GM19438 (cell line): ENCODE data around the gene ZNF438.
"Not testable (repeated sequence)": the region's sequence is repeated elsewhere in the genome, so short reads cannot be mapped to it uniquely, and the experiment has no call there.

Experiments
- ATAC-seq: cut with Tn5 transposase; IDR thresholded peaks from one replicate; pipeline ENCODE4 v1.9.1; 2021; ENCODE audit warnings: low read depth; ENCODE audit not compliant: unreplicated experiment

ZNF438 gene

DNA sequence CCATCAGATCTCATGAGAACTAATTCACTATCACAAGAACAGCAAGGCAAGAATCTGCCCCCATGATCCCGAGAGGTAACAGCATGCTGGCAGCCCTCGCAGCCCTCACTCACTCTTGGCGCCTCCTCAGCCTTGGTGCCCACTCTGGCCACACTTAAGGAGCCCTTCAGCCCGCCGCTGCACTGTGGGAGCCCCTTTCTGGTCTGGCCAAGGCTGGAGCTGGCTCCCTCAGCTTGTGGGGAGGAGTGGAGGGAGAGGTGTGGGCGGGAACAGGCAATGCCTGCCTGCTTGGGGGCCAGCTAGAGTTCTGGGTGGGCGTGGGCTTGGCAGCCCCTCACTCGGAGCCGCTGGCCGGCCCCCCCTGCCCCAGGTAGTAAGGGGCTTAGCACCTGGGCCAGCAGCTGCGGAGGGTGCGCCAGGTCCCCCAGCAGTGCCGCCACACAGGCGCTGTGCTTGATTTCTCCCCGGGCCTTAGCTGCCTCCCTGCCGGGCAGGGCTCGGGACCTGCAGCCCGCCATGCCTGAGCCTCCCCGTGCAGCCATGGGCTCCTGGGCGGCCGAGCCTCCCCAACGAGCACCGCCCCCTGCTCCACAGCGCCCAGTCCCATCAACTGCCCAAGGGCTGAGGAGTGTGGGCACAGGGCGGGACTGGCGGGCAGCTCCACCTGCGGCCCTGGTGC lies 24.0 kb upstream of the ZNF438 start:
- ATAC-seq: no peak

DNA sequence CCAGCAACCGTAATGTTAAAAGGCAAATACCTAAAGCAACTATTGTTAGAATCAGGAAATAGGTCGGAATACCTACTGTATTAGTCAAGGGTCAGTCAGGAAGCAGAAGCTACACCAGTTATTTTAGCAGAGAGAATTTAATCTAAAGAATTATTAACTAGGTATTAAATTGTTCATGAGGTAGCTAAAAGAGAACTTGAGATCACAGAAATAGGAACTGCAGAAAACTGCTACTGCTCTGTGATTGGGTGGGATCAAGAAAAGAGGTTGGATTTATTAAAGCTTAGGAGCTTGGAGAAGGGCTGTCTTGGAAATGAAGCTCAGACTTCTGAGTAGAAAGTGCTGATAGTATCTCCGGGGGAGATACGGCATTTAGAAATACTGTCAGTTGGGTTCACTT lies 20.0 kb upstream of the ZNF438 start:
- ATAC-seq: no peak

DNA sequence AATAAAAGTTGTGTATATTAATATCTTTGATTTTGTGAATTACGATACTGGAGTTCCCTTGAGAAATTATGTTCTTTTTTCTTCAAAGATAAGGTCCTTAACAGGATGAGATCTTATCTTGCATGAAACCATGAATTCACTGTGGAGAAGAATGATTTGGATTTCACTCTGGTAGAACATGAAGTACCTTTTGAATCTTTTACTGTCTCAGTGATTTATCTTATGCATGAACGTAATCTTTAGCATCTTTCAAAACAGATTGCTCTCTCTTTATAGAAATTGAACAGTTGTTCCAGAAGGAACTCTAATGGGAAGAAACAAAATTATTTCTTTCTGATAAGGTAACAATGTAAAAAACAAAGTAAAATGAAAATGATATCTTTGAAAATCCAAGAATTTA lies 11.0 kb upstream of the ZNF438 start:
- ATAC-seq: no peak

DNA sequence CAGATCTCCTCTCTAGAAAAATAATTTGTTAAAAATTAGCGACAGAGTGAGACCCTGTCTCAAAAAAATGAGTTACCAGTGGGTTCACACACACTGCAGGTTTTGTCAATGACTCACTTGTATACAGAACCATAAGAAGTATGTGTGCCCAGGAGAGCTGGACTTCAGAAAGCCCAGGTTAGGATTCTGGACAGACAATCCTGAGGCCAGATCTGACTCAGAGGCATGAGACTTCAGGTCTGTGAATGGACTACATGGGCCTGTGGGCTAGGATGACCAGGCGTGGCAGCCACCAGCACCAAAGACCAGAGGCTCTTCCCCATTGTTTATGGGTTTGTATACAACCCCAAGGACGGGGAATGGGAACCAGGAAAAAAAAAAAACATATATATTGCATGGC lies 9.3 kb upstream of the ZNF438 start:
- ATAC-seq: no peak

DNA sequence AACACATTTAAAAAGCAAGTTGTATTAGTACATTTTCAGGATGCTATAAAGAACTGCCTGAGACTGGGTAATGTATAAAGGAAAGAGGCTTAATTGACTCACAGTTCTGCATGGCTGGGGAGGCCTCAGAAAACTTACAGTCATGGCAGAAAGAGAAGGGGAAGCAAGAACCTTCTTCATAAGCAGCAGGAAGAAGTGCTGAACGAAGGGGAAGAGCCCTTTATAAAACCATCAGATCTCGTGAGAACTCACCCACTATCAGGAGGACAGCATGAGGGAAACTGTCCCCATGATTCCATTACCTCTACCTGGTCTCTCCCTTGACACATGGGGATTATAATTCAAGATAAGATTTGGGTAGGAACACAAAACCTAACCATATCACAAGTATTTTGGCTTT lies 7.3 kb upstream of the ZNF438 start:
- not testable (repeated sequence) for ATAC-seq

DNA sequence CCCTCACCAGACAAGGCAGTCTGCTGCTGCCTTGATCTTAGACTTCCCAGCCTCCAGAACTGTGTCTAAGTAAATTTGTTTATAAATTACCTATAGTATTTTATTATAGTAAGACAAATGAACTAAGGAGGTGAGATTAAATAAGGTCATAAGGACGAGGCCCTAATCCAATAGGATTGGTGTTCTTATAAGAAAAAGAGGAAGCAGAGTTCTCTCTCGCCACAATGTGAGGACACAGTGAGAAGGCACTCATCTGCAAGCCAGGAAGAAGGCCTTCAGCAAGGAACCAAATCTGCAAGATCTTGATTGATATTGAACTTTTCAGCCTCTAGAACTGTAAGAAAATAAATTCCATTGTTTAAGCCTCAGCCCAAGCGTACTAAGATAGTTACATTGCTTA lies 6.1 kb upstream of the ZNF438 start:
- no peak for ATAC-seq

DNA sequence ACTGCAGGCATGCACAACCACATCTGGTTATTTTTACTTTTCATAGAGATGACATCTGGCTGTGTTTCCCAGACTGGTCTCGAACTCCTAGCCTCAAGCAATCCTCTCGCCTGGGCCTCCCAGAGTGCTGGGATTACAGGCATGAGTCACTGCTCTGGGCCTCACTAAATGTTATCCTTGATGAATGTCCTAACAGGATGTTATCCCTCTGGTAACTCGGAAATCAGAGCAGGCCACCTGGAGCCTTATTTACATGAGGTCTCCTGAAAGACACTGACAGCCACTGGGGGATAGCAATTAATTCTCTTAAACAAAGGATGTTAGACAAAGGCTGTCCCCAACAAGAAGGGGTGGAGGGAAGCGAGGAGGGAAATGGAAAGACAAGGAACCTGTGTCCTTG lies 4.5 kb upstream of the ZNF438 start:
- ATAC-seq: no peak

DNA sequence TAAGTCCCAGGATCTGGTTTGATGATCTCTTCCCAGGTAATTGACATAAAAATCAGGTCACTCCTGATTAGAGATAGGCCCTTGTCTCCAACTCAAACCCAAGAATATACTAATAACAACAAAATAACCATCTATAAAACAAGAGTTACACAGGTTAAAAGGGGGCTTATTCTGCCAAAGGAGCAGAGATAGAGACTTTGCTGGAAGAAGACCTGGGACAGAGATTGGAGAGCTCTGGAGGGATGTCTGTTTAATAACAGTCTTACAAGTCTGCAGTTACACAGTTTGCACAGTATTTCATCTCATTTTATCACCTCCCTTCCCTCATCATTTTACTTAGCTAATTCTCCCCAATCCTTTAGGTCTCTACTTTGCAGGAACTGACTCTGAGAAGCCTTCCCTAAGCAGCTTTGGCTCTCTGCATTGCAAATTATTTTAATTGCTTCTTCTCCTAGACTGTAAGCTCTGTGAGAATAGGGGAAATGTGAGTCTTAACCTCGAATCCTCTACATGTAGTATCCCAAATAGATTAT lies 3.7 kb upstream of the ZNF438 start:
- no peak for ATAC-seq

DNA sequence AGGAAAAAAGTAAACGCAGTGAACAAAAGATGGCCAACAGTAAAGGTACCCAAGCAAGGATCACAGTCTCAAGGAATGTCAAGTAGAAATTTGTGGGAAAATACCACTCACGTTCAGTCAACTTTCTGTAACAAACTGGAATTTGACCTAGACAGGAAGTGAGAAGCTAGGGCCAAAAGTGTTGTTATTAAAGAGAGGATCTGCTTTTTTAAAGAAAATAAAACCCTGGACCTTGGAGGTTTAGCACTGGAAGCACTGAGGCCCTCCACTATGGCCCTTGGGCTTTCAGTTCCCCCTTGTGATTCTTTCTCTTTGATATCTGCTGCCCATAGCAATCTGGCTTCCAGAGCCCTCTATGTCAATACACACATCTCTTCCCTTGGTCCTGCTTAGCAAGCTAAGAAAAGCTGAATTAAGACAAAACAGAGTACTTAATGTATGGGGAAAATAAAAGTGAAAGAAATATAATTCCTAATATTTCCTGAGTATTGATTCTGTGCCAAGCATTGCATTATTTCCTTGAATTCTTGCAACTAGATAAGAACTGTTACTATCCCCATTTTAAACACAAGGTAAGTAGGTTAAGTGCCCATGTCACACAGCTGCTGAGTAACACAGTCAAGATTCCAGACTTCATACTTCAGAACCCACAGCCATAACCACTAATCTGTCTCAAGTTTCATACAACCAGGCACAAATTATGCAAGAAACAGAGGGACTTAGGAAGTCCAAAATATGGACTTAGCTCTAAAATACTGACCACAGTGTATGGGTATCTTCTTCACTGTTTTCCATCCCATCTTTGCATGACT lies 2.6 kb upstream of the ZNF438 start:
- ATAC-seq: no peak

DNA sequence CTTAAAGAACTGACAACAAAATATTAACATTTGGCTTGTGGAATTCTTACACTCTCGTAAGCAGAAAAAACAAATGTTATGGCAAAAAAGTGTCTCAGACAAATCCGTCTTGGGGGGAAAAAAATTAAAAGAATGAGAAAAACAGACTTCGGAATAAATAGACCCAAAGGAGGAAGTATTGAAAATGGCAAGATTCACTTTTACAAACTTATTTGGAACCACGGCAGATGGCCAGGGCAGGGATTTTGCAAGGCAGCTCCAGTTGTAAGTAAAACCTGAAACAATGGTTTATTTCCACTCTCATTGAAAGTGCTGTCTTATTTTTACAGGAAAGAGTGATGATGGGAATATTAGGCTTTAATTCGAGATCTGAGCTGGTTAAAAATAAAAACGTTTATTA lies 1.5 kb upstream of the ZNF438 start:
- ATAC-seq: no peak

DNA sequence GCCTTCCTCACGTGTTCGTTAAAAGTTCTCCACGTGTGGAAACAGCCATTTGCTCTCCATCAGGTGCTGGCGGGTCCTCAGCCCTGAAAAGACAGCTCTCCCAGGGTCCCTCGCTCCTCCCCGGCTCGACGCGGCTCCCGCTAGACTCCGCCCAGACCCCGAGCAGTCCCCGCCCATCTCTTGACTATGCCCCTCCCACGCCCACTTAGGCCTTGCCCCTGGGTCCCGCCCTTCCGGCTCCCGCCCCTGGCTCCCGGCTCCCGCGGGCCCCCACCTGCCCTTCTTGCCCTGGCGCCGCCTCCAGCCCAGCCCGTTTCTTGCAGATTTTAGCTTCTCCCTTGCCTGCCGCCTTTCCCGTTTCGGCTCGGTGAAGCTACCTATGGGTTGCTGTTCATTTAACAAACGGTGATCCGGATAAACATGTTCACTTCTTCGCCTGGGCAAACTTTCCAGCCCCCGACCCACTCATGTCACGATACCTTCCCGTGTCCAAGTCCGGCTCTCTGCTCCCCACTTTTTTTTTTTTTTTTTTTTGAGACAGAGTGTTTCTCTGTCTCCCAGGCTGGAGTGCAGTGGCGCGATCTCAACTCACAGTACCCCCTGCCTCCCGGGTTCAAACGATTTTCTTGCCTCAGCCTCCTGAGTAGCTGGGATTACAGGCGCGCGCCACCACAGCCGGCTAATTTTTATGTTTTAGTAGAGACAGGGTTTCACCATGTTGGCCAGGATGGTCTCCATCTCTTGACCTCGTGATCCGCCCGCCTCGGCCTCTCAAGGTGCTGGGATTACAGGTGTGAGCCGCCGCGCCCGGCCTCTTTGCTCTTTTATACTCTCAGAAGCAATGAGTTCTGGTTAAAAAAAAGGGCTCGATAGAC lies 830 bp upstream of the ZNF438 start:
- peak; percentile 85 for ATAC-seq

DNA sequence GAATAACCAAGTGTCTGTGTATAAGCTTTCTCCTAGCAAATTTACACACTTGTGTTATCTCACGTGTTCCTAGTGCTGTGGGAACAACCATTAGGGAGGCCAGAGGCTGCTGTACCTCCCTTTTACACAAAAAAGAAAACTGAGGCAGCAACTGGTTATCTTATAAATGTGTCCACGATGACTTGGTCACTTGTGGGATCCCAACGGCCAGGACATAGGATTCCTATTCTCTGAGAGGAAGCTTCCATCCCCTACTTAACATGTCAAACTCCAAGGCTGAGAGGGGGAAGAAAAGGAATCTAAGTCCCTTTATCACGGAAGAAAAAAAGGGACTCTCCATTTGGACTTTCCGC lies 484 bp downstream of the ZNF438 start:
- ATAC-seq: no peak

DNA sequence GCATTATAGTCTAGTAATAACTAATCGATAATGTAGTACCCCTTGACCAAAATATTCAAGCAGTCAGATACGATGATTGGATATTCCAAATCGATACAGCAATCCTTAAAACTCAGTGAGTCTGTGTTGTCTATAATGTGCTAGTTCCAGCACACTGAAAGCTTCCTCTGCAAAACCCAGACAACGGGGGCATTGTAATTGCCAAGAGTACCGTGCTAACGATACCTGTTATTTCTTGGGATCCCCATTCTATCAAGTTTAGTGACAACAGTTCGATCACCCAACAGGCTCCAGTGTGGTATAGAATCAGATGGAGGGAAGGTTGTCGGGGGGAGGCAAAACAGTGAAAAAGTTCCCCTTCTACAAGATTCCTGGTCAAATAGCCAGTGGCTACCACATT lies 865 bp downstream of the ZNF438 start:
- no peak for ATAC-seq

DNA sequence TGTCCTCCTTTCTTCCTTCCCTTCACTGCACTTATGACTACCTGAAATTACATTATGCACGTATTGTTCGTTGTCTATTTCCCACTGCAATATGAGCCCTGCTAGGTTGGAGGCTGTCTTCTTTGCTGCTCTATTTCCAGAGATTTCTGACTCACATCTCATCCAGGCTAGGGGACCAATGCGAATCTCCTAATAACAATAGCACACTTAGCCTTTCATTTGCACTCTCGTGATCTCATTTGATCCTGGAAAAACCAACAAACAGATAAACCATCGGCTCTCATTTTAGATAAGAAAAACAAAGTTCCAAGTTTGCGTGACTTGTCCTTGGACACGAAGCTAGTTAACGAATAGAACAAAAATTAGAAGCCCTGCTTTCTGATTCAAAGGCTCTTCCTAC lies 1.4 kb downstream of the ZNF438 start:
- ATAC-seq: no peak

DNA sequence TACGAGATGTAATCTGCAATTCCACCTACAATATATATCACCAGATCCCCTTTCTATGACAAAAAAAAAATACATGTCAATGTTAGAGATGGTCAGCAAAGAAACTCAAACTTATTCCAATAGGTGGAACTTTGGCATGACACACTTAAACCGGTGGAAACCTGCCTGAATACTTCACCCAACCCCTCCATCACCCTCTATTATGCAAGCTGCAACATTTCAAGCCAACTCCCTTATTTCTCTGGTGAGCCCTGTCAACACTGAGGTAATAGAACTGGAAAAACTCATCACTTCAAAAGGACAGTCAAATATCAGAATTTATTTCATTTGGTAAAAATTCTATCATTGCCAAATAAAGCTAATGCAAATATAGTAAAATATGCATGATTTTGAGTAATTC lies 3.6 kb downstream of the ZNF438 start:
- ATAC-seq: no peak

DNA sequence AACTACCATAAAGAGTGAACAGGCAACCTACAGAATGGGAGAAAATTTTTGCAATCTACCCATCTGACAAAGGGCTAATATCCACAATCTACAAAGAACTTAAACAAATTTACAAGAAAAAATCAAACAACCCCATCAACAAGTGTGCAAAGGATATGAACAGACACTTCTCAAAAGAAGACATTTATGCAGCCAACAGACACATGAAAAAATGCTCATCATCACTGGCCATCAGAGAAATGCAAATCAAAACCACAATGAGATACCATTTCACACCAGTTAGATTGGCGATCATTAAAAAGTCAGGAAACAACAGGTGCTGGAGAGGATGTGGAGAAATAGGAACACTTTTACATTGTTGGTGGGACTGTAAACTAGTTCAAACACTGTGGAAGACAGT lies 5.4 kb downstream of the ZNF438 start:
- ATAC-seq: not testable (repeated sequence)

DNA sequence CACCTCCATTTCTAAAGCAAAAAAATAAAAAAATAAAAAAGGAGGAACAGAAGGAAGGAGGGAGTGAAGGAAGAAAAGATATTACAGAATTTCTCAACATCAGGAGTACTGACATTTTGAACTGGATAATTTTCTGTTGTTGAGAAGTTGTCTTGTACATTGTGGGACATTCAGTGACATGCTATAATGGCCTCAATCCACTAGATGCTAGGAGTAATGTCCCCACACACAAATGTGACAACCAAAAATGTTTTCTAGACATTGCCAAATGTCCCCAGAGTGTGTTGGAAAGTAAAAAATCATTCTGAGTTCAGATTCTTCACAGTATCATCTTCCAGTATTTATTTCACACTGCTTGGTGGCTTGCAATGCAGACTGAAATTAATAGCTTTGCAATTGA lies 6.5 kb downstream of the ZNF438 start:
- ATAC-seq: no peak

DNA sequence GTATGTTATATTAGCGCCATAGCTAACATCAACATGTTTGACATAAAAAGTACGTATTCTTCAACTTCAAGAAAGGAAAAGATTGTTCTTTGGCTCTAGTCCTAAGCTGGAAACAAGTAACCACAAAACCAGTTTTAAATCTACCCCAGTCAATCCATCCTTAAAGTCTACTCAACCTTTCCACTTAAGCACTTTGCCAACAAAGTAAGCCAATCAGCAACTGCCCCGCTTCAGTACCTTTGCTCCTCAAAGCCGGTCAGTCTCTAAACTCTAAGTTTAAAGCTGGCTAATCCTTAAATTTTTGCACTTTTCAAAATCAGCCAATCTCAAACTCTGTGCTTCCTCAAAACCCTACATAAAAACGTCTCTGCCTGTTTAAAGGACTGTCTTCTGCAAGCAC lies 8.1 kb downstream of the ZNF438 start:
- no peak for ATAC-seq

DNA sequence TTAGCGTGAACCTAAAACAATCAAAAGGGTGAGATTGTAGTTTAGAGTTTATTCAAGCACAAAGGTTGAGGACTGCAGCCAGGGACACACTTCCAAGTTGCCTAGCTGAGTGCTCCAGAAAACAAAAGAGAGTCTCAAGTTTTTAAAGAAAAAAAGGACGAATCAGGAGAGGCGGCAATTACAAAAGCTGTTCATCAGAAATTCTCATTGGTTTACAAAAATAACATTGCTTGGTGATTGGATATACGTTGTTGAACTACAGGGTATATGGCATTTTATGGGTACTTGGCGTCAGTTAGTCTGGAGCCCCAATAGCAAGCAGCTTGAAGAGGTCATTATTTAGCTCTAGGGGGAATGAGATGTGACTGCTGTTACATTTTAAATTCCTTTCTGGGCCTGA lies 11.5 kb downstream of the ZNF438 start:
- ATAC-seq: no peak

DNA sequence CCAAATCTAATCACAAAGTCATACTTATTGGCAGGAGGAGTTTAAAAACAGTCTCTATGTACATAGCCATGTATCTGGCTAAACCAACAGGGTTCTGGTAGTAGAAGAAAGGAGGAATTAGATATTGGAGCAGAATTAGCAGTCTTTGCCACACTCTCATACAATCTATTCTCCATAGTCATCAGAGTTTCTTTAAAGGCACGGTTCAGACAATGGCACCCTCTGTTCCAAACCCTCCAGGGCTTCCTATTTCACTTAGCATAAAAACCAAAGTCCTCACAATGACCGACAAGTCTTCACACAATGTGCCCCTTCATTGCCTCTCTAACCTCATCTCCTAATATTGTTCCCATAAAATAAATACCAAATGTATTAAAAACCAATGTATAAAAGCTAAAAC lies 12.7 kb downstream of the ZNF438 start:
- ATAC-seq: no peak

DNA sequence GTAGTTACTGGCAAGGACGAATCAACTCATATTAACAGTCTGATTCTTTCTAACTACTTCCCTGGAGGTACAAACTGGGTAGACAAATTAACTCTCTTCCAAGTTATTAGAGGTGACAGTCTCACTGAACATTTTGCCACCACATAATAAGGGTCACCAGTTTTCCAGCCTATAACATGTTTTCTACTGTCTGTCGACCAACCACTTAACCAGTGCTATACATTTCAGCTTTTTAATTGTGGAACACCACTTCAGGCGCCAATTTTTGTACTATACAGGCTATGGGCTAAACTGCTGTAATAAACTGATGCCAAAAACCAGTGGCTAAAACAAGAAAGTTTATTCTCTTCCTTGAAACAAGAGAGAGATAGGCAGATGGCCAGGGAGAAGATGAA lies 13.3 kb downstream of the ZNF438 start:
- ATAC-seq: no peak
